GM21737 (cell line): ENCODE data around the gene TICAM1.
"Not testable (repeated sequence)": the region's sequence is repeated elsewhere in the genome, so short reads cannot be mapped to it uniquely, and the experiment has no call there.

Source experiments
- ATAC-seq: cut with Tn5 transposase; IDR thresholded peaks from one replicate; pipeline ENCODE4 v1.9.1; 2021; ENCODE audit warnings: mild to moderate bottlenecking, moderate library complexity; ENCODE audit not compliant: unreplicated experiment

Gene TICAM1

DNA sequence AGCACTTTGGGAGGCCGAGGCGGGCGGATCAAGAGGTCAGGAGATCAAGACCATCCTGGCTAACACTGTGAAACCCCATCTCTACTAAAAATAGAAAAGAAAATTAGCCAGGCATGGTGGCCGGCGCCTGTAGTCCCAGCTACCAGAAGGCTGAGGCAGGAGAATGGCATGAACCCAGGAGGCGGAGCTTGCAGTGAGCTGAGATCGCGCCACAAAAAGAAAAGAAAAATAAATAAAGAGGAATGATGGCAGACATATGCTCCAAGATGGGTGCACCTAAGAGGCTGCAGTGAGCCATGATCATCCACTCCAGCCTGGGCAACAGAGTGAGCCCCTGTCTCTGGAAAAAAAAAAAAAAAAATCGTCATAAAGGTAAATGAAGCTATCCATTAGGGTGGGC is 14.5 kb upstream of the TICAM1 start:
- ATAC-seq, result not testable (repeated sequence)

GRCh38 chr19:4844348-4845179 is 13.1 kb upstream of the TICAM1 start:
- ATAC-seq, result no peak

DNA sequence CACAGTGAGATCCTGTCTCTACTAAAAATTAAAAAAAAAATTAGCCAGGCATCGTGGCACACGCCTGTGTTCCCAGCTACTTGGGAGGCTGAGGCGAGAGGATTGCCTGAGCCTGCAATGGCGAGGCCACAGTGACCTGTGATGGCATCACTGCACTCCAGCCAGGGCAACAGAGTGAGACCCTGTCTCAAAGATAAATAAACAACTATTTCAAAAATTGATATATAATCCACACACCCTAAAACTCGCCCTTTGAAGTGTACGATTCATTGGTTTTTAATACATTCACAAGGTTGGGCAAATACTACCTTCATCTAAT is 12.1 kb upstream of the TICAM1 start:
- ATAC-seq, result no peak

DNA sequence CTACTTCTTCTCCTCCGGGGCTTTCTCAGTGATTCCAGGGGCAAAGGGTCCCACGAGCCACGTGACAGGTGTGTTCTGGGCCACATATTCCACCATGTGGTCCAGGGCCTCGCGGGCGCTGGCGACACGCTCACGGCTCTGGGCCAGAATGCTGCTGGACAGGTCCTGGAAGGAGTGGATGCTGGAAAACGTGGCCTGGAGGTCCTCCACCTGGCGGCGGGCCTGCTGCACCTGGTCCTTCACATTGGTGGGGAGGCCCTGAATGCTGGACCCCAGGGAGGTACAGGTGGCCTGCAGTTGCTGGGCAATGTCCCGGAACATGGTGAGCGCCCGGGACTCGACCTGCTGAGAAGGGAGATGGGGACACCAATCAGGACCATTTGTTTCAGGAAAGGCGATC is 7.7 kb upstream of the TICAM1 start:
- no peak for ATAC-seq

- no peak for ATAC-seq
These were observed 1.3 kb upstream of the TICAM1 start for GRCh38 chr19:4832776-4833175.

DNA sequence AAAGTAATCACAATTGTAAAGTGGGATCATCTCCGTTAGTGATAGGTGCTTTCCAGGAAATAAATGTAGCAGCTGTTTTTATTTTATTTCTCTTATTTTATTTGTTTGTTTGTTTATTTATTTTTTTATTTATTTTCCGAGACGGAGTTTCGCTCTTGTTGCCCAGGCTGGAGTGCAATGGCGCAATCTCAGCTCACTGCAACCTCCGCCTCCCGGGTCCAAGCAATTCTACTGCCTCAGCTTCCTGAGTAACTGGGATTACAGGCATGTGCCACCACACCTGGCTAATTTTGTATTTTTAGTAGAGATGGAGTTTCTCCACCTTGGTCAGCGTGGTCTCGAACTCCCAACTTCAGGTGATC is 448 bp upstream of the TICAM1 start:
- not testable (repeated sequence) for ATAC-seq

GRCh38 chr19:4830768-4831265 is 695 bp downstream of the TICAM1 start:
- ATAC-seq, result no peak

DNA sequence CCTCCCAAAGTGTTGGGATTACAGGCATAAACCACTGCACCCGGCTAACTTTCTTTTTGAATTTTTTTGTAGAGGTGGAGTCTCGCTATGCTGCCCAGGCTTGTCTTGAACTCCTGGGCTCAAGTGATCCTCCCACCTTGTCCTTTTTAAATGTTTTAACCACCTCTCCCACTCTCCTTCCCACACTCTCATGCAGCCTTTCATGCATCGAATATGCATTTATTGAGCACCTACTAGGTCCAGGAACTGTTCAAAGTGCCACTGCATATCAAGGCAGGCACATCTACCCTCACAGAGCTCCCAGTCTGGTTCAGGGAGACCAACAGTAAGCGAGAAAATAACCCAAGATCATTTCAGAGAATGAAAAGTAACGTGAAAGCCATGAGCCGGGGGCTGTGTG is 1.2 kb downstream of the TICAM1 start:
- no peak for ATAC-seq

- ATAC-seq, result no peak
These were observed 2.4 kb downstream of the TICAM1 start for GRCh38 chr19:4829001-4829712.

DNA sequence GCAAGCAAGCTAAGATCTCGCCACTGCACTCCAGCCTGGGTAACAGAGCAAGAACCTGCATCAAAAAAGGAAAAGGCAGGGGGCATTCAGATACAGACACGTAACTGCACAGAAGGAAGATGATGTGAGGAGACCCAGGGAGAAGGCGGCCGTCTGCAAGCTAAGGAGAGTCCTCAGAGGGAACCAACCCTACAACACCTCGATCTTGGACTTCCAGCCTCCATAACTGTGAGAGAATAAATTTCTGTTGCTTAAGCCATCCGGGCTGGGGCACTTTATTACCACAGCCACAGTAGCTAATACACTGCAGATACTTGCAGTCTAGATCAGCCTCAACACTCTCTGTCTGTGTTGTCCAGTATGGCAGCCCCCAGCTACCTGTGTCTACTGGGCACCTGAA is 7.9 kb downstream of the TICAM1 start:
- no peak for ATAC-seq

GRCh38 chr19:4822354-4822753 is 9.2 kb downstream of the TICAM1 start:
- not testable (repeated sequence) for ATAC-seq

DNA sequence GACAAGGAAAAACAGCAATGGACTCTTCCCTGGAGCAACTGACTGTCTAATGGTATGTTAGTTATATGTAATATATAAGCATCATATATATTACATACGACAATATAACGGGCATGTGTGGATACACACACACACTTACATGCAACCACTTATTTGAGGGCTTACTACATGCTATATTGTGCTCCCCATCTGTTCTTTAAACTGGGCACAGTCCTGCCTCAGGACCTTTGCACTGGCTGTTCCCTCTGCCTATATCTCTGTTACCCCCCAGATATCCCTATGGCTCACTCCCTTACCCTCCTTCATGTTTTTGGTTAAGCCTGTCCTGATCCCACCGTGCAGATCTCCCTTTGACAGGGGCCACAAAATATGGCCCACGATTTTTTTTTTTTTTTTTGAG is 10.2 kb downstream of the TICAM1 start:
- ATAC-seq, result no peak

- no peak for ATAC-seq
These were observed 13.8 kb downstream of the TICAM1 start for GRCh38 chr19:4817467-4818277.

DNA sequence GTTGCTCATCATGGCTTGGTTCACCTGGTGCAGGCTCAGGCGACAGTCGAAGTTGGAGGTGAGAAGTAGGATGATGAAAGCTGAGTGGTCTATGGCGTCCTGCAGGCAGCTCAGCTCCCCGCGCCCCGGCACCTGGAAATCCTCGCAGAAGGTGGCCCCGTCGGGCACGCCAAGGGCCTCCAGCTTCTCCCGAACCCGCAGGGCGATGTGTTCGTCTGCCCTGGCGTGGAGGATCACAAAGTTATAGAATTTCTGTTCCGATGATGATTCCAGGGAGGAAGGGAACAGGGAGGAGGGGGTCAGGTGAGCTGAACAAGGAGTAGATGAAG is 14.6 kb downstream of the TICAM1 start:
- ATAC-seq, result no peak

DNA sequence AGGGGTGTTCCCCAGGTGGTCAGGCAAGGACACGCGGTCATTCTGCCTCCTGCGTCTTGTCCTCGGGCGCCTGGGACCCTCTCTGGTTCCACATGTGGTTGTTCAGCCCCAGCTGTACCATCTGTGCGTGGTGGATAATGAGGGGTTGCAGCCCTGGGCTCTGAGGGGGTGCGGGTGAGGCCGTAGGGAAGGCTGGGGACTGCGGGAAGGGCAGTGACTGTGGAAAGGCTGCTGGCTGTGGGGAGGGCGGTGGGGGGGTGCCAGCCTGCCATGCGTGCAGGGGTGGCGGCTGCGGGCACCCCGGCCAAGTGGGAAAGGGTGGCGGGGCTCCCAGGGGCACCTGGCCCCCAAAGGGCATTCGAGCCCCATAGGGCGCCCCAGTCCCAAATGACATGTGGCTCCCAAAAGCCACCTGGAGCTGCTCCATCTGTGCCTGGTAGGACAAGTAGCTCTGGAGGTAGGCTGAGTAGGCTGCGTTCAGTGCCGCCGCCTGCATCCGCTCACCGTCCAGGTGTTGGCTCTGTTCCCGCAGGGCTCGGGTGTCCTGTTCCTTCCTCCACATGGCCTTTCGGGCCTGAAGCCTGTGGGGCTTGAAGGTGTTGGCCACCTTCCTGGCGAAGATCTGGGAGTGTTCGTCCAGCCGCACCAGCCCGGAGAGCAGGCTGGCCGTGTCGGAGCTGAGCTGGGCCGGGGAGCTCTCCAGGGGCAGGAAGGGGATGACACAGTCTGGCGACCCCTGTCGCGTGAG is 15.1 kb downstream of the TICAM1 start:
- no peak for ATAC-seq

DNA sequence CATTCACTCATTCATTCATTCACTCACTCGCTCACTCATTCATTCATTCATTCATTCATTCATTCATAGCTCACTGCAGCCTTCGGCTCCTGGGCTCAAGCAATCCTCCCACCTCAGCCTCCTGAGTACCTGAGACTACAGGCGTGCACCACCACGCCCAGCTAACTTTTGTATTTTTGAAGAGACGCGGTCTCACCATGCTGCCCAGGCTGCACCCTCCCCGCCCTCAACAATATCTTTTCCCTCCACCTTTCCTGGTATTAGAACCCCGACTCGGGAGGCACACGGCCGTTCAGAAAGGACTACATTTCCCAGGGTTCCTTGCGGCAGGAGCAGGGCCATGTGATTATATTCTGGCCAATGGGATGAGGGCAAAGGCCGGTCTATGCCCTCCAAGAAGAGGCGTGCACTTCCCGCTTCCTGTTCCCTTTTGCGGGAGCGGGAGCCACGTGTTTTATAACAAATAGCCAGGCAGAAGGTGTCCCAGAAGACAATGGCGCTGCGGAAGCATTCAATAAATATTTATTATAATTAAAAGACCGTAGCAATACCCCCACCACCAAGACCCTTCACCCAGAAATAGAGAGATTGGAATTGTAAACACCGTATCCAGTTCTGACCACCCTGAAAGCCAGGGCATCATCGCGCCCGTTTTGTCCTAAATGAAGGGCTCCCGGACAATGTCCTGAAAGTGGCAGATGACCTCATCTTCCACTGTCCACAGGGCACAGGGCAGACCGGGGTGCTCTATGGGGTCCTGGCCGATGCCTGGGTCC is 15.9 kb downstream of the TICAM1 start:
- ATAC-seq, result no peak

GRCh38 chr19:4814625-4815425 is 16.7 kb downstream of the TICAM1 start:
- ATAC-seq, result no peak

GRCh38 chr19:4811328-4812131 is 20.0 kb downstream of the TICAM1 start:
- peak; percentile 67 for ATAC-seq

- ATAC-seq, result no peak
These were observed 24.3 kb downstream of the TICAM1 start for GRCh38 chr19:4807188-4807587.
